Measurements from ENCODE around the gene CHTF8.

CHTF8 gene

GRCh38 chr16:69114976-69115355, 17.4 kb downstream of the CHTF8 start:
- no peak for DNase-seq
- intact Hi-C loops (cut with DNase I), result no loop called here

GRCh38 chr16:69114346-69114975, 17.9 kb downstream of the CHTF8 start:
- intact Hi-C loops (cut with DNase I), result no loop called here
- DNase-seq, result no peak

GRCh38 chr16:69113216-69113615, 19.2 kb downstream of the CHTF8 start:
- no peak for DNase-seq
- intact Hi-C loops (cut with DNase I), result no loop called here

GRCh38 chr16:69112285-69113129, 19.9 kb downstream of the CHTF8 start:
- peak in 3 of 10 donors; percentile 13 to 40 (median 38) for DNase-seq
- intact Hi-C loops (cut with DNase I), result no loop called here

GRCh38 chr16:69111876-69112230, 20.5 kb downstream of the CHTF8 start:
- DNase-seq, result no peak
- intact Hi-C loops (cut with DNase I), result no loop called here

- no peak for DNase-seq
- intact Hi-C loops (cut with DNase I), result no loop called here
Observed at GRCh38 chr16:69111216-69111875, 21.0 kb downstream of the CHTF8 start.

- DNase-seq, result peak in 1 of 10 donors; percentile 3
- intact Hi-C loops (cut with DNase I), result no loop called here
Observed at GRCh38 chr16:69110406-69110805, 22.0 kb downstream of the CHTF8 start.

- intact Hi-C loops (cut with DNase I), result no loop called here
- peak in 1 of 10 donors; percentile 75 for DNase-seq
Observed at GRCh38 chr16:69109486-69110270, 22.7 kb downstream of the CHTF8 start.

- intact Hi-C loops (cut with DNase I), result no loop called here
Observed at GRCh38 chr16:69108905-69109252, 23.5 kb downstream of the CHTF8 start.

GRCh38 chr16:69108064-69108904, 24.1 kb downstream of the CHTF8 start:
- peak in 1 of 10 donors; percentile 70 for DNase-seq
- intact Hi-C loops (cut with DNase I), result no loop called here

More at GRCh38 chr16:69108905-69109252, 23.5 kb downstream of the CHTF8 start:
- DNase-seq, result peak in 1 of 10 donors; percentile 25

GRCh38 chr16:69107316-69107962, 24.9 kb downstream of the CHTF8 start:
- intact Hi-C loops (cut with DNase I), result no loop called here
- peak in 2 of 10 donors; percentile 77 to 86 for DNase-seq

- peak in 2 of 10 donors; percentile 66 to 82 for DNase-seq
- intact Hi-C loops (cut with DNase I), result no loop called here
Observed at GRCh38 chr16:69106491-69107315, 25.7 kb downstream of the CHTF8 start.

- peak in 6 of 10 donors; percentile 26 to 89 (median 69) for DNase-seq
- intact Hi-C loops (cut with DNase I), result loop anchor here (1.0 kb wide), 1 partner anchor 203 kb away; no protein-coding TSS in a partner anchor
Observed at GRCh38 chr16:69105501-69106361, 26.7 kb downstream of the CHTF8 start, which contains the start of gene HAS3. HAS3 (plus strand) TSS chr16:69105653; CDS start chr16:69109396, 3,743 bp downstream.

GRCh38 chr16:69100071-69100691, 32.2 kb downstream of the CHTF8 start:
- intact Hi-C loops (cut with DNase I), result loop anchor here (5.0 kb wide), 1 partner anchor 103 kb away; no protein-coding TSS in a partner anchor

GRCh38 chr16:69095193-69095592, 37.2 kb downstream of the CHTF8 start:
- intact Hi-C loops (cut with DNase I), result no loop called here
- DNase-seq, result peak in 2 of 10 donors; percentile 31 to 50

More at GRCh38 chr16:69100071-69100691, 32.2 kb downstream of the CHTF8 start:
- peak in 3 of 10 donors; percentile 43 to 73 (median 55) for DNase-seq

GRCh38 chr16:69094501-69094900, 37.9 kb downstream of the CHTF8 start:
- intact Hi-C loops (cut with DNase I), result no loop called here
- DNase-seq, result no peak

All from posterior cingulate gyrus (tissue), 11 donors.